ENCODE data around the gene ACTRT2.

The ACTRT2 gene

GRCh38 chr1:3003039-3003940 is 18.0 kb upstream of the ACTRT2 start:
- no peak for DNase-seq

- DNase-seq, result no peak
Measured at GRCh38 chr1:3003941-3004270, 17.4 kb upstream of the ACTRT2 start.

- DNase-seq, result no peak
Measured at GRCh38 chr1:3004285-3005205, 16.7 kb upstream of the ACTRT2 start.

- DNase-seq, result no peak
Measured at GRCh38 chr1:3005771-3006170, 15.5 kb upstream of the ACTRT2 start.

GRCh38 chr1:3007298-3008147 is 13.7 kb upstream of the ACTRT2 start:
- no peak for DNase-seq

DNA sequence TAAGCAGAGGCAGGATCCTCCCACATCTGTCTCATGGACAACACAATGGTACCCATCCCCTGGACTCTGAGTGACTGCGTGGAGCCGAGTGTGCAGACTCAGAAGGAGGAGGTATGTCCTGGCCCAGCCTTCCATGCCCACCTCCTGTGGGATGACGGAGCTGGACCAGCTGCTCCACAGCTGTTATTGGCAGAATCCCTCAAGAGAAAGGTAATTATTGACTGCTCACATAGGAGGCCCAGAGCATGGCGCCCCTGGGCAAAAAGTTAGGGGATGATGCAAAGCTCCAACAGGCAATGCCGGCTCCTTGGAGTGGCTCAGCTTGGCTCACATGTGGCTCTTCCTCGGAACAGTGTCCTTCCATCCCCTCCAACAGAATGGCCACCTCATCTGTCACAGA is 12.2 kb upstream of the ACTRT2 start:
- DNase-seq, result no peak

GRCh38 chr1:3009556-3009955 is 11.7 kb upstream of the ACTRT2 start:
- no peak for DNase-seq

DNA sequence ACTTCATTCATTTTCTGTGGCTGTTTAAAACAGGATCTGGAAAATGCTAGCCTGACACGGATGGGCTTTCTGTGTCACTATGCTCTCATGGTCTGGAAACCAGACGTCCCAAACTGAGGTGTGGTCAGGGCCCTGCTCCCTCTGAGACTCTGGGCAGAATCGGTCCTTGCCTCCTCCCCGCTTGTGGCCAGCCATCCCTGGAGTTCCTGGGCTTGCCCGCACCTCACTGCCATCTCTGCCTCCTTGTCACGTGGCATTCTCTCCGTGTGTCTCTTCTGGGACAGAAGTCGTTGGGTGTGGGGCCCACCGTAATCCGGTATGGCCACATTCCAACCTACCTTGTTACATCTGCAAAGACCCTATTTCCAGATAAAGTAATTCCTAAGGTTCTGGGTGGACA is 10.1 kb upstream of the ACTRT2 start:
- no peak for DNase-seq

GRCh38 chr1:3011631-3012455 is 9.4 kb upstream of the ACTRT2 start:
- no peak for DNase-seq

GRCh38 chr1:3012456-3013291 is 8.6 kb upstream of the ACTRT2 start:
- peak; percentile 25 for DNase-seq

DNA sequence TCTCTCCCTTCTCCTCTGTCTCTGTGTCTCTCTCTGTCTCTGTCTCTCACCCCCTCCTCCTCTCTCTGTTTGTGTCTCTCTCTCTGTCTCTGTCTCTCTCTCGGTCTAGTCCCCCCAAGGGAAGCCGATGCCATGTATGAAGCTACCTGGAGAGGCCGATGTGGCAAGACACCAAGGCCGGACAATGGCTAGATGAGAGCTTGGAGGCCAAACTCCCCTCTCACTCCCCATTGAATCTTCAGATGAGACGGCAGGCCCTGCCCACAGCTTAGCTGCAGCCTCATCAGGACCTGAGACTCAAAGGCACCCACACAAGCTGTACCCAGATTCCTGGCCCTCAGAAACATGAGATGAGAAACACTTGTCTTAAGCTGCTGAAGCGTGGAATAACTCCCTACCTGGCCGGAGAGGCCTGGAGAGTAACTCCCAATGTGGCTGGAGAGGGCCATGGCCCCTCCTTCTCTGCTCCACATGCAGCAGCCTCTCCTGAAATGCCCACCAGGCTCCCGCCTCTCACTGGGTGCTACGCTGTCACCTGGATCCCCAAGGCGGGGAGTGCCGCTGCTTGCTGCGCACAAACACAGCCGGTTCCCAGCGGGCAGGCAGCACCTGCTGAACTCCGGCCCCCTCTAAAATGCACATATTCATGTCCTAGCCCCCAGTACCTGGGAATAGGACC is 7.8 kb upstream of the ACTRT2 start:
- DNase-seq, result no peak

GRCh38 chr1:3014050-3014440 is 7.2 kb upstream of the ACTRT2 start:
- no peak for DNase-seq

GRCh38 chr1:3014443-3015268 is 6.6 kb upstream of the ACTRT2 start:
- no peak for DNase-seq

- DNase-seq, result no peak
Measured at GRCh38 chr1:3015269-3015635, 6.0 kb upstream of the ACTRT2 start.

- DNase-seq, result no peak
Measured at GRCh38 chr1:3015744-3016143, 5.5 kb upstream of the ACTRT2 start.

GRCh38 chr1:3016641-3017439 is 4.4 kb upstream of the ACTRT2 start:
- DNase-seq, result no peak

GRCh38 chr1:3017440-3018050 is 3.7 kb upstream of the ACTRT2 start:
- no peak for DNase-seq

DNA sequence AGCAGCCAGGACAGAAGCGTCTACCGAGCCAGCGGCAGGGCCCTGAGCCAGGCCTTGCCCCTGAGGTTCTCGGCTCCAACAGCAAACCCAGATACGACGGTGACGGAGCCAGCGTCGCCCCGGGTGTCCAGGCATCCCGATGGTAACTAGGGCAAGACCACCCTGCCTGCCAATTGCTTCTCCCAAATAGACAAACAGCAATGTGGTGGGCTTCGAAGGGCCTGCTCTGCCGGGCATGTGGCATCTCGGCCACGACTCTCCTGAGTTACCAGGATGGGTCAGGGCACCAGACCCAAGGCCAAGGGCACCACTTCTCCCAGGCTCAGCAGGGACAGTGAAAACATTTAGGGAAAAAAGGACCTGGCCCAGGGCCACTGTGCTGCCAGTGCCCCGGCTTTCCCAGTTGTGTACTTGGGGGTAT is 3.2 kb upstream of the ACTRT2 start:
- no peak for DNase-seq

Data from stimulated activated naive CD4-positive, alpha-beta T cell treated with Interleukin-2 at 50 U/mL for 16 hours (primary cell).